Ecto neural progenitor cell (in vitro differentiated cells): ENCODE results near the gene PRKAA1.
A peak's percentile ranks its signal among the peaks of the same experiment; 100 is the strongest.
"Not testable (repeated sequence)": the region's sequence is repeated elsewhere in the genome, so short reads cannot be mapped to it uniquely, and the experiment has no call there.

Experiments
- DNase-seq: peaks from one replicate; pipeline ENCODE4 v3.0.0-alpha.2; 2018; ENCODE audit warnings: low spot score

The PRKAA1 gene

GRCh38 chr5:40825461-40826043, 27.4 kb upstream of the PRKAA1 start:
- DNase-seq, result not testable (repeated sequence)

GRCh38 chr5:40823459-40823858, 25.3 kb upstream of the PRKAA1 start:
- DNase-seq, result no peak

- DNase-seq, result no peak
Measured at GRCh38 chr5:40813698-40814281, 15.6 kb upstream of the PRKAA1 start.

- no peak for DNase-seq
Measured at GRCh38 chr5:40812125-40812524, 14.0 kb upstream of the PRKAA1 start.

GRCh38 chr5:40801771-40802562, 3.8 kb upstream of the PRKAA1 start:
- no peak for DNase-seq

- no peak for DNase-seq
Measured at GRCh38 chr5:40799258-40799657, 1.1 kb upstream of the PRKAA1 start.

- no peak for DNase-seq
Measured at GRCh38 chr5:40798801-40799210, 632 bp upstream of the PRKAA1 start.

- DNase-seq, result peak; percentile 87
Measured at GRCh38 chr5:40797273-40798011, 732 bp downstream of the PRKAA1 start.

GRCh38 chr5:40796487-40796889, 1.7 kb downstream of the PRKAA1 start:
- DNase-seq, result no peak

- not testable (repeated sequence) for DNase-seq
Measured at GRCh38 chr5:40794877-40795276, 3.3 kb downstream of the PRKAA1 start.

GRCh38 chr5:40794340-40794739, 3.8 kb downstream of the PRKAA1 start:
- not testable (repeated sequence) for DNase-seq

- not testable (repeated sequence) for DNase-seq
Measured at GRCh38 chr5:40792691-40793090, 5.5 kb downstream of the PRKAA1 start.

- no peak for DNase-seq
Measured at GRCh38 chr5:40791715-40792139, 6.4 kb downstream of the PRKAA1 start.

GRCh38 chr5:40790947-40791593, 7.1 kb downstream of the PRKAA1 start:
- DNase-seq, result no peak

- not testable (repeated sequence) for DNase-seq
Measured at GRCh38 chr5:40788941-40789340, 9.2 kb downstream of the PRKAA1 start.

- DNase-seq, result no peak
Measured at GRCh38 chr5:40787986-40788385, 10.2 kb downstream of the PRKAA1 start.

GRCh38 chr5:40786664-40787063, 11.5 kb downstream of the PRKAA1 start:
- not testable (repeated sequence) for DNase-seq

- DNase-seq, result no peak
Measured at GRCh38 chr5:40784916-40785315, 13.3 kb downstream of the PRKAA1 start.

GRCh38 chr5:40784027-40784653, 14.0 kb downstream of the PRKAA1 start:
- DNase-seq, result no peak

- no peak for DNase-seq
Measured at GRCh38 chr5:40781843-40782409, 16.2 kb downstream of the PRKAA1 start.

GRCh38 chr5:40780858-40781257, 17.3 kb downstream of the PRKAA1 start:
- no peak for DNase-seq
